H9 (cell line): Measurements from ENCODE around the gene PCSK6. TPM values are rescaled to one million over a fixed set of nuclear protein-coding genes. Genes with fewer than 3 reads are reported as not detected.

Source experiments
- DNase-seq: peaks from one replicate; pipeline ENCODE4 v3.0.0-alpha.2; 2017
- H2AFZ ChIP-seq: one replicate; pipeline ENCODE4 v1.6.1; 2013; ENCODE audit warnings: mild to moderate bottlenecking, low read length, control low read depth, moderate library complexity
- H2AK5ac ChIP-seq: 2 replicates; pipeline ENCODE4 v1.6.1; 2013; ENCODE audit warnings: low read length, control low read depth, mixed read lengths; ENCODE audit not compliant: insufficient read length
- H2BK120ac ChIP-seq: one replicate; pipeline ENCODE4 v1.6.1; 2013; ENCODE audit warnings: low read depth, mild to moderate bottlenecking, low read length, control low read depth, inconsistent platforms; ENCODE audit not compliant: poor library complexity, severe bottlenecking
- H2BK12ac ChIP-seq: 2 replicates; pipeline ENCODE4 v1.6.1; 2013; ENCODE audit warnings: low read length, control low read depth, mixed read lengths, low read depth; ENCODE audit not compliant: insufficient read length
- H2BK15ac ChIP-seq: 2 replicates; pipeline ENCODE4 v1.6.1; 2013; ENCODE audit warnings: low read depth, low read length, control low read depth
- H2BK20ac ChIP-seq: one replicate; pipeline ENCODE4 v1.6.1; 2013; ENCODE audit warnings: low read depth, mild to moderate bottlenecking, low read length, control low read depth, inconsistent platforms; ENCODE audit not compliant: poor library complexity, severe bottlenecking
- H2BK5ac ChIP-seq: 2 replicates; pipeline ENCODE4 v1.6.1; 2013; ENCODE audit warnings: low read length, control low read depth, mixed read lengths; ENCODE audit not compliant: insufficient read length
- H3K14ac ChIP-seq: 2 replicates; pipeline ENCODE4 v1.6.1; 2013; ENCODE audit warnings: low read length, control low read depth; ENCODE audit not compliant: insufficient read depth
- H3K18ac ChIP-seq: 2 replicates; pipeline ENCODE4 v1.6.1; 2013; ENCODE audit warnings: low read depth, mild to moderate bottlenecking, mixed read lengths, low read length, control low read depth; ENCODE audit not compliant: insufficient read length
- H3K23ac ChIP-seq: 2 replicates; pipeline ENCODE4 v1.6.1; 2013; ENCODE audit warnings: low read length, control low read depth, mixed read lengths, low read depth; ENCODE audit not compliant: insufficient read length
- H3K23me2 ChIP-seq: 2 replicates; pipeline ENCODE4 v1.6.1; 2013; ENCODE audit warnings: low read depth, mild to moderate bottlenecking, mixed read lengths, low read length, control low read depth; ENCODE audit not compliant: insufficient read length, poor library complexity, severe bottlenecking
- H3K27ac ChIP-seq: 2 replicates; pipeline ENCODE4 v1.5.1; 2013; ENCODE audit warnings: low read length, control low read depth, mixed read lengths, low read depth; ENCODE audit not compliant: insufficient read length
- H3K27me3 ChIP-seq: 2 replicates; pipeline ENCODE4 v1.6.1; 2013; ENCODE audit warnings: low read length, control low read depth, inconsistent platforms; ENCODE audit not compliant: insufficient read depth
- H3K4ac ChIP-seq: 2 replicates; pipeline ENCODE4 v1.6.1; 2013; ENCODE audit warnings: low read depth, mild to moderate bottlenecking, control low read depth, inconsistent platforms, low read length, moderate library complexity
- H3K4me1 ChIP-seq: 2 replicates; pipeline ENCODE4 v1.6.1; 2013; ENCODE audit warnings: low read length, control low read depth, inconsistent platforms; ENCODE audit not compliant: insufficient read depth
- H3K4me2 ChIP-seq: 2 replicates; pipeline ENCODE4 v1.6.1; 2013; ENCODE audit warnings: low read length, control low read depth, mixed read lengths; ENCODE audit not compliant: insufficient read length, insufficient read depth
- H3K56ac ChIP-seq: 2 replicates; pipeline ENCODE4 v1.6.1; 2013; ENCODE audit warnings: low read depth, mild to moderate bottlenecking, mixed read lengths, low read length, control low read depth; ENCODE audit not compliant: insufficient read length
- H3K79me1 ChIP-seq: 2 replicates; pipeline ENCODE4 v1.6.1; 2013; ENCODE audit warnings: low read depth, mild to moderate bottlenecking, moderate library complexity, low read length, control low read depth, inconsistent platforms; ENCODE audit not compliant: insufficient read depth, poor library complexity, severe bottlenecking
- H3K79me2 ChIP-seq: 2 replicates; pipeline ENCODE4 v1.6.1; 2013; ENCODE audit warnings: low read length, control low read depth, inconsistent platforms; ENCODE audit not compliant: insufficient read depth
- H3K9ac ChIP-seq: 2 replicates; pipeline ENCODE4 v1.6.1; 2013; ENCODE audit warnings: low read length, control low read depth, mixed read lengths; ENCODE audit not compliant: insufficient read length; ENCODE audit errors: extremely low read depth
- H3K9me3 ChIP-seq: one replicate; pipeline ENCODE4 v1.6.1; 2013; ENCODE audit warnings: low read depth, low read length, inconsistent platforms; ENCODE audit not compliant: control insufficient read depth
- H3T11ph ChIP-seq: one replicate; pipeline ENCODE4 v1.6.1; 2013; ENCODE audit warnings: mild to moderate bottlenecking, low read length, control low read depth, inconsistent platforms
- H4K20me1 ChIP-seq: one replicate; pipeline ENCODE4 v1.6.1; 2013; ENCODE audit not compliant: control insufficient read depth, insufficient read length, insufficient read depth
- H4K5ac ChIP-seq: 2 replicates; pipeline ENCODE4 v1.6.1; 2013; ENCODE audit warnings: low read depth, mild to moderate bottlenecking, mixed read lengths, low read length, control low read depth; ENCODE audit not compliant: insufficient read length
- H4K8ac ChIP-seq: replicated peaks from 2 replicates; pipeline ENCODE4 v1.6.1; 2013; ENCODE audit warnings: low read length, control low read depth, mixed read lengths, low read depth; ENCODE audit not compliant: insufficient read length
- H4K91ac ChIP-seq: 2 replicates; pipeline ENCODE4 v1.6.1; 2013; ENCODE audit warnings: low read depth, mild to moderate bottlenecking, moderate library complexity, mixed read lengths, low read length, control low read depth; ENCODE audit not compliant: insufficient read length
- H3K27ac Mint-ChIP-seq, 3 experiments: 2 replicates in 2 of 3; 3 replicates in 1 of 3; pipeline ENCODE4 v1.8.0; 2020 to 2021; ENCODE audit warnings: mixed read lengths in 3 of 3, mild to moderate bottlenecking in 1 of 3, moderate library complexity in 1 of 3
- H3K27me3 Mint-ChIP-seq: 2 replicates; pipeline ENCODE4 v1.8.0; 2021; ENCODE audit warnings: low read depth, mild to moderate bottlenecking, moderate library complexity, mixed read lengths
- H3K36me3 Mint-ChIP-seq, 3 experiments: 2 replicates in 2 of 3; 3 replicates in 1 of 3; pipeline ENCODE4 v1.8.0; 2020 to 2021; ENCODE audit warnings: low read depth in 3 of 3, mixed read lengths in 3 of 3; ENCODE audit not compliant: insufficient read depth in 1 of 3
- H3K4me1 Mint-ChIP-seq, 2 experiments: 2 replicates each; pipeline ENCODE4 v1.8.0; 2020; ENCODE audit warnings: mixed read lengths in 2 of 2
- H3K4me3 Mint-ChIP-seq, 2 experiments: 2 replicates in 1 of 2; 3 replicates in 1 of 2; pipeline ENCODE4 v1.8.0; 2020 to 2021; ENCODE audit warnings: mild to moderate bottlenecking in 2 of 2, mixed read lengths in 2 of 2, moderate library complexity in 1 of 2
- H3K9me3 Mint-ChIP-seq, 2 experiments: 2 replicates in 1 of 2; 3 replicates in 1 of 2; pipeline ENCODE4 v1.8.0; 2020; ENCODE audit warnings: mild to moderate bottlenecking in 2 of 2, mixed read lengths in 2 of 2, moderate library complexity in 1 of 2
- CTCF ChIP-seq: fragments of 200-600 bp; sonication (generic); conservative IDR thresholded peaks from 3 replicates; pipeline ENCODE4 v1.8.0; 2021; ENCODE audit warnings: antibody characterized with exemption, mild to moderate bottlenecking
- WGBS: extraction: QIAGEN DNeasy Blood & Tissue Kit; methylation state at CpG from one replicate; pipeline ENCODE4 v1.1.7; 2013; ENCODE audit warnings: missing lambda C conversion rate, low lambda C conversion rate, mixed read lengths; ENCODE audit not compliant: insufficient read length; ENCODE audit errors: extremely low coverage; 5-methylcytosine and 5-hydroxymethylcytosine counted together
- total RNA-seq: library from RNA; stranded (reverse); gene quantifications from 2 replicates; pipeline ENCODE4 v1.2.1, GENCODE V29; 2021

PCSK6 gene
- total RNA-seq, 1 experiment from 2014 or later, result 4.0 TPM

GRCh38 chr15:101526442-101526841 lies 36.9 kb upstream of the PCSK6 start:
- H2BK120ac ChIP-seq, result no peak overlapping the region
- H3K4ac ChIP-seq, result no peak overlapping the region
- TF ChIP-seq CTCF, result no peak
- no peak overlapping the region for H3T11ph ChIP-seq
- H2BK15ac ChIP-seq, result no peak overlapping the region
- H3K56ac ChIP-seq, result no peak overlapping the region
- H2BK20ac ChIP-seq, result no peak overlapping the region
- H2BK12ac ChIP-seq, result no peak overlapping the region
- no peak overlapping the region for H4K5ac ChIP-seq
- no peak overlapping the region for H3K4me2 ChIP-seq
- no peaks in the 10 kb centered on the region for H3K36me3 Mint-ChIP-seq
- H2AK5ac ChIP-seq, result no peak overlapping the region
- no peaks in the 10 kb centered on the region for H3K9me3 Mint-ChIP-seq
- H3K18ac ChIP-seq, result no peak overlapping the region
- H3K9ac ChIP-seq, result no peak overlapping the region
- no peak overlapping the region for H3K4me3 Mint-ChIP-seq
- H4K20me1 ChIP-seq, result no peaks in the 10 kb centered on the region
- peaks cover 2 to 13% of the 10 kb centered on the region in 2 experiments; a peak in 3 of 4 replicates for H3K4me1 Mint-ChIP-seq
- no peak overlapping the region for H2AFZ ChIP-seq
- WGBS, result no CpG with 5 or more reads among the region's 13 CpGs
- peaks cover 4% of the 10 kb centered on the region for H3K27me3 Mint-ChIP-seq
- H3K27me3 ChIP-seq, result no peaks in the 10 kb centered on the region
- H3K27ac ChIP-seq, result no peak overlapping the region
- H3K23me2 ChIP-seq, result no peaks in the 10 kb centered on the region
- no peak overlapping the region for H4K8ac ChIP-seq
- no peak for DNase-seq
- no peak overlapping the region for H3K23ac ChIP-seq
- H3K4me1 ChIP-seq, result no peaks in the 10 kb centered on the region; the same call in 1 of the 2 replicates
- no peaks in the 10 kb centered on the region for H3K9me3 ChIP-seq
- no peaks in the 10 kb centered on the region for H3K79me2 ChIP-seq
- H2BK5ac ChIP-seq, result no peak overlapping the region
- H3K79me1 ChIP-seq, result no peaks in the 10 kb centered on the region
- H3K27ac Mint-ChIP-seq, result peak overlapping the region in 1 of 3 experiments; percentile 4; a peak in 1 of 7 replicates
- no peak overlapping the region for H4K91ac ChIP-seq
- H3K14ac ChIP-seq, result no peak overlapping the region
